ENCODE data around the gene CYP2A6. TPM values are rescaled to one million over a fixed set of nuclear protein-coding genes. Genes with fewer than 3 reads are reported as not detected.
"Not testable (repeated sequence)": the region's sequence is repeated elsewhere in the genome, so short reads cannot be mapped to it uniquely, and the experiment has no call there.

Gene CYP2A6
- total RNA-seq, 4 donors from 2014 or later: not detected

- Histone ChIP-seq H3K9me3 (no peaks in the 10 kb centered on the region), H3K4me3 (no peak overlapping the region), H3K4me1 (no peaks in the 10 kb centered on the region), H3K36me3 (no peaks in the 10 kb centered on the region), H3K27ac (replicated peaks in 1 of 4) (no peak overlapping the region), H3K27me3 (no peaks in the 10 kb centered on the region)
- no peak for TF ChIP-seq CTCF (IDR thresholded peaks at IDR 0.05)
- TF ChIP-seq POLR2AphosphoS5 (IDR thresholded peaks at IDR 0.05): no peak
- no peak for TF ChIP-seq POLR2A (IDR thresholded peaks at IDR 0.05; ENCODE audit: low read depth)
- TF ChIP-seq EP300 (IDR thresholded peaks at IDR 0.05): no peak
- intact Hi-C loops (cut with DNase I): no loop called here
- DNase-seq (ENCODE audit: extremely low spot score): no peak
- 86% methylated on average over 4 of the region's 4 CpGs for WGBS
These were observed 37.9 kb upstream of the CYP2A6 start for GRCh38 chr19:40888191-40888590.

GRCh38 chr19:40884187-40884931, 34.1 kb upstream of the CYP2A6 start:
- H3K4me1 ChIP-seq; H3K27ac ChIP-seq (replicated peaks in 1 of 4); H3K36me3 ChIP-seq; DNase-seq (ENCODE audit: extremely low spot score); H3K4me3 ChIP-seq; H3K9me3 ChIP-seq; intact Hi-C loops (cut with DNase I): not testable (repeated sequence)
- no CpG with 5 or more reads among the region's 1 CpG for WGBS
- peaks cover 0 to 11% (median 0%) of the 10 kb centered on the region in 4 donors for H3K27me3 ChIP-seq

GRCh38 chr19:40882062-40882461, 31.8 kb upstream of the CYP2A6 start, which contains the start of gene CYP2A7:
Gene CYP2A7 (minus strand): TSS chr19:40882231. CDS start chr19:40882210, 21 bp downstream.
- 84% methylated on average over 3 of the region's 3 CpGs for WGBS
- H3K27ac ChIP-seq (replicated peaks in 1 of 4); DNase-seq (ENCODE audit: extremely low spot score); H3K36me3 ChIP-seq; H3K9me3 ChIP-seq; H3K4me1 ChIP-seq; intact Hi-C loops (cut with DNase I); H3K4me3 ChIP-seq: not testable (repeated sequence)
- peaks cover 0 to 27% (median 0%) of the 10 kb centered on the region in 4 donors for H3K27me3 ChIP-seq

- intact Hi-C loops (cut with DNase I); H3K4me3 ChIP-seq; H3K36me3 ChIP-seq; H3K27ac ChIP-seq (replicated peaks in 1 of 4); DNase-seq (ENCODE audit: extremely low spot score); H3K4me1 ChIP-seq; H3K9me3 ChIP-seq: not testable (repeated sequence)
- H3K27me3 ChIP-seq: peaks cover 0 to 37% (median 0%) of the 10 kb centered on the region in 4 donors
- WGBS: 87% methylated on average over 4 of the region's 4 CpGs
These were observed 29.1 kb upstream of the CYP2A6 start for GRCh38 chr19:40879349-40879748.

- intact Hi-C loops (cut with DNase I); H3K36me3 ChIP-seq; H3K4me1 ChIP-seq; DNase-seq (ENCODE audit: extremely low spot score); H3K9me3 ChIP-seq; H3K27ac ChIP-seq (replicated peaks in 1 of 4): not testable (repeated sequence)
- Histone ChIP-seq H3K4me3 (peak overlapping the region in 1 of 4 donors; percentile 33), H3K27me3 (peaks cover 0 to 37% (median 0%) of the 10 kb centered on the region in 4 donors)
- WGBS: 3% methylated on average over 15 of the region's 23 CpGs
These were observed 25.3 kb upstream of the CYP2A6 start for GRCh38 chr19:40875526-40875951.

GRCh38 chr19:40874874-40875273, 24.6 kb upstream of the CYP2A6 start:
- WGBS: 81% methylated on average over 2 of the region's 4 CpGs
- H3K9me3 ChIP-seq; H3K4me3 ChIP-seq; intact Hi-C loops (cut with DNase I); H3K27ac ChIP-seq (replicated peaks in 1 of 4); DNase-seq (ENCODE audit: extremely low spot score); H3K36me3 ChIP-seq; H3K4me1 ChIP-seq: not testable (repeated sequence)
- H3K27me3 ChIP-seq: peaks cover 0 to 31% (median 0%) of the 10 kb centered on the region in 4 donors

- intact Hi-C loops (cut with DNase I); H3K27ac ChIP-seq (replicated peaks in 1 of 4); H3K4me3 ChIP-seq; DNase-seq (ENCODE audit: extremely low spot score); H3K9me3 ChIP-seq; H3K4me1 ChIP-seq; H3K36me3 ChIP-seq: not testable (repeated sequence)
- WGBS: 79% methylated on average over 2 of the region's 2 CpGs
- peaks cover 0 to 24% (median 0%) of the 10 kb centered on the region in 4 donors for H3K27me3 ChIP-seq
These were observed 23.6 kb upstream of the CYP2A6 start for GRCh38 chr19:40873873-40874272.

- Histone ChIP-seq H3K9me3 (no peaks in the 10 kb centered on the region), H3K4me1 (no peaks in the 10 kb centered on the region), H3K36me3 (no peaks in the 10 kb centered on the region), H3K4me3 (no peak overlapping the region), H3K27ac (replicated peaks in 1 of 4) (no peak overlapping the region), H3K27me3 (peaks cover 0 to 11% (median 0%) of the 10 kb centered on the region in 4 donors)
- TF ChIP-seq POLR2A (IDR thresholded peaks at IDR 0.05; ENCODE audit: low read depth) (no peak), CTCF (IDR thresholded peaks at IDR 0.05) (no peak), EP300 (IDR thresholded peaks at IDR 0.05) (no peak), POLR2AphosphoS5 (IDR thresholded peaks at IDR 0.05) (no peak)
- DNase-seq (ENCODE audit: extremely low spot score): no peak
- intact Hi-C loops (cut with DNase I): no loop called here
- WGBS: 83% methylated on average over 2 of the region's 2 CpGs
These were observed 22.0 kb upstream of the CYP2A6 start for GRCh38 chr19:40872209-40872608.

All from esophagus muscularis mucosa (tissue), 4 donors.